IMR-90 (cell line): ENCODE data around the gene APLF. TPM values are rescaled to one million over a fixed set of nuclear protein-coding genes. Genes with fewer than 3 reads are reported as not detected.
A peak's percentile ranks its signal among the peaks of the same experiment; 100 is the strongest.

ENCODE experiments used
- ATAC-seq: fragments of 200-7000 bp; cut with Tn5 transposase; 2 replicates; pipeline ENCODE4 v1.9.1; 2020; ENCODE audit warnings: low read depth, mild to moderate bottlenecking, moderate library complexity
- BruUV-seq: library from RNA; stranded (reverse); fragments of 400-500 nt; replicated peaks from 2 replicates; lab custom pipeline; 2021; lab: Mats Ljungman, UMichigan
- CTCF ChIA-PET: fragments of 300-600 bp; formaldehyde crosslinking; extraction: SDS; loops from one replicate; lab custom pipeline; 2021; ENCODE audit warnings: antibody characterized with exemption; lab: Yijun Ruan, JAX
- POLR2A ChIA-PET: fragments of 300-600 bp; sonication (Branson Sonifier 250); formaldehyde crosslinking; loops from one replicate; lab custom pipeline; 2022; ENCODE audit warnings: antibody characterized with exemption; ENCODE audit not compliant: unreplicated experiment; lab: Charles Lee
- DNase-seq: peaks from one replicate; pipeline ENCODE4 v3.0.0; 2013
- H2AFZ ChIP-seq: replicated peaks from 2 replicates; pipeline ENCODE3; 2013; ENCODE audit warnings: low read length, mild to moderate bottlenecking; ENCODE audit not compliant: poor library complexity
- H2AK5ac ChIP-seq: 2 replicates; pipeline ENCODE4 v1.6.1; 2013; ENCODE audit warnings: low read depth, low read length, inconsistent platforms
- H2AK9ac ChIP-seq: replicated peaks from 2 replicates; pipeline ENCODE3; 2013; ENCODE audit warnings: mild to moderate bottlenecking, low read depth, low read length, moderate library complexity; ENCODE audit not compliant: poor library complexity
- H2BK120ac ChIP-seq: 2 replicates; pipeline ENCODE4 v1.6.1; 2013; ENCODE audit warnings: low read depth, low read length, inconsistent platforms
- H2BK15ac ChIP-seq: 3 replicates; pipeline ENCODE4 v1.6.1; 2013; ENCODE audit warnings: low read depth, low read length, inconsistent platforms
- H2BK20ac ChIP-seq: 2 replicates; pipeline ENCODE4 v1.6.1; 2013; ENCODE audit warnings: low read depth, mild to moderate bottlenecking, inconsistent platforms, low read length, moderate library complexity
- H2BK5ac ChIP-seq: 2 replicates; pipeline ENCODE4 v1.6.1; 2013; ENCODE audit warnings: mild to moderate bottlenecking, low read depth, low read length, inconsistent platforms; ENCODE audit not compliant: poor library complexity, severe bottlenecking
- H3K14ac ChIP-seq: replicated peaks from 2 replicates; pipeline ENCODE4 v1.6.1; 2013; ENCODE audit warnings: low read depth, low read length, inconsistent platforms
- H3K18ac ChIP-seq: 2 replicates; pipeline ENCODE4 v1.6.1; 2013; ENCODE audit warnings: low read depth, low read length, control low read depth
- H3K23ac ChIP-seq: 2 replicates; pipeline ENCODE4 v1.6.1; 2013; ENCODE audit warnings: low read depth, low read length, inconsistent platforms
- H3K27ac ChIP-seq: 2 replicates; pipeline ENCODE4 v1.5.1; 2013; ENCODE audit warnings: mild to moderate bottlenecking, control low read depth, low read length; ENCODE audit not compliant: insufficient read depth
- H3K27me3 ChIP-seq: 2 replicates; pipeline ENCODE4 v1.6.1; 2013; ENCODE audit warnings: low read length; ENCODE audit not compliant: control insufficient read depth, insufficient read depth
- H3K36me3 ChIP-seq: 2 replicates; pipeline ENCODE4 v1.6.1; 2013; ENCODE audit warnings: low read length, mixed read lengths; ENCODE audit not compliant: control insufficient read depth, insufficient read depth
- H3K4ac ChIP-seq: 2 replicates; pipeline ENCODE4 v1.6.1; 2013; ENCODE audit warnings: low read depth, low read length, inconsistent platforms
- H3K4me1 ChIP-seq: 2 replicates; pipeline ENCODE4 v1.6.1; 2013; ENCODE audit warnings: low read length, mixed read lengths; ENCODE audit not compliant: control insufficient read depth, insufficient read depth
- H3K4me2 ChIP-seq: 2 replicates; pipeline ENCODE4 v1.6.1; 2013; ENCODE audit warnings: low read depth, mild to moderate bottlenecking, control low read depth, low read length, moderate library complexity
- H3K4me3 ChIP-seq: 2 replicates; pipeline ENCODE4 v1.5.1; 2013; ENCODE audit warnings: low read depth, mild to moderate bottlenecking, control low read depth, low read length, moderate library complexity; ENCODE audit not compliant: insufficient read depth
- H3K56ac ChIP-seq: 2 replicates; pipeline ENCODE4 v1.6.1; 2013; ENCODE audit warnings: low read length, inconsistent platforms; ENCODE audit not compliant: insufficient read depth; ENCODE audit errors: extremely low read depth
- H3K79me1 ChIP-seq, 2 experiments: 2 replicates each; pipeline ENCODE4 v1.6.1; 2013; ENCODE audit warnings: low read length in 2 of 2, inconsistent platforms in 1 of 2, low read depth in 1 of 2
- H3K9ac ChIP-seq: 2 replicates; pipeline ENCODE4 v1.6.1; 2013; ENCODE audit warnings: low read depth, low read length, control low read depth
- H3K9me1 ChIP-seq: 2 replicates; pipeline ENCODE4 v1.6.1; 2013; ENCODE audit warnings: low read length, inconsistent platforms; ENCODE audit not compliant: insufficient read depth
- H3K9me3 ChIP-seq: 2 replicates; pipeline ENCODE4 v1.6.1; 2013; ENCODE audit warnings: low read length; ENCODE audit not compliant: control insufficient read depth, insufficient read depth
- H4K20me1 ChIP-seq: 2 replicates; pipeline ENCODE4 v1.6.1; 2013; ENCODE audit warnings: low read length, inconsistent platforms; ENCODE audit not compliant: insufficient read depth
- H4K5ac ChIP-seq: 2 replicates; pipeline ENCODE4 v1.6.1; 2013; ENCODE audit warnings: mild to moderate bottlenecking, low read depth, low read length, control low read depth
- H4K8ac ChIP-seq, 2 experiments: 2 replicates each; pipeline ENCODE4 v1.6.1; 2013; ENCODE audit warnings: low read depth in 2 of 2, low read length in 2 of 2, control low read depth in 1 of 2, inconsistent platforms in 1 of 2
- H4K91ac ChIP-seq: 2 replicates; pipeline ENCODE4 v1.6.1; 2013; ENCODE audit warnings: low read depth, low read length, inconsistent platforms; ENCODE audit not compliant: insufficient read depth
- CEBPB ChIP-seq: IDR thresholded peaks from 2 replicates; pipeline ENCODE4 v1.6.1; 2012; ENCODE audit warnings: low read depth, low read length, improper control_type of control experiment
- CTCF ChIP-seq: conservative IDR thresholded peaks from 2 replicates; pipeline ENCODE4 v1.5.1; 2012; ENCODE audit warnings: mild to moderate bottlenecking, low read depth, low read length, improper control_type of control experiment
- RAD21 ChIP-seq: IDR thresholded peaks from 2 replicates; pipeline ENCODE4 v1.6.1; 2012; ENCODE audit warnings: low read length, improper control_type of control experiment
- SMC3 ChIP-seq: fragments of 150-350 bp; IDR thresholded peaks from 2 replicates; pipeline ENCODE4 v1.6.1; 2016; ENCODE audit warnings: low read depth, mild to moderate bottlenecking, antibody characterized with exemption, low read length, moderate library complexity
- WGBS, 2 experiments: methylation state at CpG; one replicate each; pipeline versions ENCODE4 v1.1.5 to v1.1.7; 2013; ENCODE audit warnings: missing lambda C conversion rate in 2 of 2; ENCODE audit not compliant: insufficient read length in 1 of 2; ENCODE audit errors: extremely low coverage in 2 of 2; 5-methylcytosine and 5-hydroxymethylcytosine counted together
- dilution Hi-C: fragments of 300-500 bp; cut with HindIII; formaldehyde crosslinking; loops from one replicate; pipeline ENCODE4 v1.14.3; 2018; ENCODE audit warnings: low sequenced_read_pairs; ENCODE audit not compliant: unreplicated experiment
- in situ Hi-C: fragments of 300-500 bp; cut with MboI; formaldehyde crosslinking; loops from 3 replicates; pipeline ENCODE4 v1.14.3; 2019; ENCODE audit warnings: low sequenced_read_pairs, inconsistent platforms, mixed read lengths
- intact Hi-C: fragments of 100-400 bp; cut with micrococcal nuclease; formaldehyde crosslinking; loops from 2 replicates; pipeline ENCODE4 v1.10.0; 2022
- polyA plus RNA-seq, 3 experiments: library from polyadenylated mRNA; depleted of rRNA; stranded (reverse); fragments of >200 nt; gene quantifications; 2 replicates each; pipeline ENCODE4 v1.2.3, GENCODE V29; 2012; ENCODE audit warnings: low replicate concordance in 1 of 3
- total RNA-seq: library from RNA; depleted of rRNA; stranded (reverse); fragments of >200 nt; gene quantifications from 2 replicates; pipeline ENCODE4 v1.2.3, GENCODE V29; 2012

Gene APLF
- total and polyA plus RNA-seq, 2 of the 4 experiments (the other 2 are of a cell fraction), result 1.5 to 2.3 TPM

- dilution Hi-C loops, result no loop called here
- ChIA-PET POLR2A (no interaction called here), CTCF (interaction anchor here (0.6 to 2.3 kb wide), 10 partner anchors 11 to 437 kb away, joined by 3 to 10 read pairs (median 4); no protein-coding TSS in a partner anchor)
- no peak overlapping the region for H4K5ac ChIP-seq
- H3K27me3 ChIP-seq, result no peaks in the 10 kb centered on the region
- no peak overlapping the region for H3K18ac ChIP-seq
- peaks cover 0 to 1% of the 10 kb centered on the region in 2 experiments; a peak in 1 of 4 replicates for H3K79me1 ChIP-seq
- no peak overlapping the region for H2AK5ac ChIP-seq
- no peak overlapping the region for H4K91ac ChIP-seq
- no TSS peak for BruUV-seq
- H3K9me3 ChIP-seq, result no peaks in the 10 kb centered on the region
- no peak overlapping the region for H3K23ac ChIP-seq
- H3K4ac ChIP-seq, result no peak overlapping the region
- H2BK15ac ChIP-seq, result no peak overlapping the region
- peak; percentile 53 for DNase-seq
- H2AFZ ChIP-seq, result no peak overlapping the region
- H2BK5ac ChIP-seq, result no peak overlapping the region
- in situ Hi-C loops, result loop anchor here (25.0 kb wide), 1 partner anchor 99 kb away; no protein-coding TSS in a partner anchor
- H2BK20ac ChIP-seq, result no peak overlapping the region
- no peaks in the 10 kb centered on the region for H3K36me3 ChIP-seq
- H3K27ac ChIP-seq, result no peak overlapping the region
- 0 out of 2 replicates have a peak, but pooled peaks cover 2% of the 10 kb centered on the region for H3K4me1 ChIP-seq
- peak; percentile 75; the same call in 1 of the 2 replicates for ATAC-seq
- TF ChIP-seq CEBPB, result no peak
- TF ChIP-seq CTCF, result peak; percentile 56
- peak; percentile 51 for TF ChIP-seq RAD21
- peak; percentile 41; the same call in 1 of the 2 replicates for TF ChIP-seq SMC3
- no peak overlapping the region for H3K4me2 ChIP-seq
- peaks cover 1% of the 10 kb centered on the region; the same call in 1 of the 2 replicates for H3K9me1 ChIP-seq
- H4K8ac ChIP-seq, result no peak overlapping the region
- WGBS, 2 experiments, result no CpG with 5 or more reads among the region's 3 CpGs
- H3K56ac ChIP-seq, result no peak overlapping the region
- intact Hi-C loops, result loop anchor here (1.0 to 2.0 kb wide), 3 partner anchors 107 to 437 kb away; no protein-coding TSS in a partner anchor
- no peak overlapping the region for H2AK9ac ChIP-seq
- H3K14ac ChIP-seq, result no peak overlapping the region
- H3K4me3 ChIP-seq, result no peak overlapping the region
- no peak overlapping the region for H3K9ac ChIP-seq
- no peaks in the 10 kb centered on the region for H4K20me1 ChIP-seq
- H2BK120ac ChIP-seq, result no peak overlapping the region
Measured at GRCh38 chr2:68487773-68488355, 20.5 kb downstream of the APLF start.
